Activated CD8-positive, alpha-beta memory T cell treated with anti-CD3 and anti-CD28 coated beads, Interleukin-2, amount 50 U/mL, for 1 hour (primary cell): Measurements from ENCODE around the gene MFN2.
"Not testable (repeated sequence)": the region's sequence is repeated elsewhere in the genome, so short reads cannot be mapped to it uniquely, and the experiment has no call there.

Experiments
- DNase-seq: peaks from one replicate; pipeline ENCODE4 v3.0.0-alpha.2; 2020; ENCODE audit errors: extremely low read depth

Gene MFN2

DNA sequence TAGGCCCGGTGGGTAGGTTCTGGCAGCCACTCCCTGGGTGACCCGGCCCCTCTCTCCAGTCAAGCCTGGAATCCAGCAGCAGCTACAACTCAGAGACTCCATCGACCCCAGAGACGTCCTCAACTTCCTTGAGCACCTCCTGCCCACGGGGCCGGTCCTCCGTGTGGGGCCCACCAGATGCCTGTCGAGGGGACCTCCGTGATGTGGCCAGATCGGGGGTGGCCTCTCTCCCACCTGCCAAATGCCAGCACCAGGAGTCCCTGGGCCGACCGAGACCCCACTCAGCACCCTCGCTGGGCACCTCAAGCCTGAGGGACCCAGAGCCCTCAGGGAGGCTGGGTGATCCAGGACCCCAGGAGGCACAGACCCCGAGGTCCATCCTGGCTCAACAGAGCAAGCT is 41.8 kb downstream of the MFN2 start:
- DNase-seq, result no peak

DNA sequence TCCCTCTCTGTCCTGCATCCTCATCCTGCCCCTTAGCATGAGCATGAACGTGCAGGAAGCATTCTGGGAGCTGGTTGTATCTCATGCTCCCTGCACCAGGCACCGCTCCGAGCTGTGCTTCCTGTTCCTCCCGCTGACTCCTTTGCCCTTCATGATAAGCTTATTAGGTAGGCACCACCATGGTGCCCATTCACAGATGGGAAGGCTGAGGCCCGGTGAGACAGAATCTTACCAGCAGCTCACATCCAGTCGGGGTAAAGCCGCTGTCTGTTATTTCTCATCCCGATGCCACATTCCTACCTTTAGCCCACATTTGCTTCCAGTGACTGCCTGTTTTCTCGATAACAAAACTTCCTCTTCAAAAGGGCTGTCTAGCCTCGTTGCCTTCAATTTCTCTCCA is 46.3 kb downstream of the MFN2 start:
- no peak for DNase-seq

DNA sequence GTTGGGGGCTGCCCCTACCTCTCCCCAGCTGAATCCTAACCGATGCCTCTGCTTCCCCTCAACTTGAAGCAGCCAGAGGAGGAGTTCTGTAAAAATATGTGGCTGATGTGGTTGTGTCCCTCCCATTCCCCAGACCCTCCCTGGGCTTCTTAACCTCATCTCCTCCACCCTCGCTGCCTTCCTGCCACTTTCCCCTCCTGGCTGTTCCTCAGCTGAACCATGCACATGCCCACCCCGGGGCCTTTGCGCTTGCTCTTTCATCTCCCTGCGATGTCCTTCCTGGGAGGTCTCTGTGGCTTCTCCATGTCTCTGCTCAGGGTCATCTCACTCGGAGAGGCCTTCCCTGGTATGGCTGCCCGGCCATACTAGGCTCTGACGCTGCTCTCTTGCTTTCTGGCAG is 48.0 kb downstream of the MFN2 start:
- no peak for DNase-seq

DNA sequence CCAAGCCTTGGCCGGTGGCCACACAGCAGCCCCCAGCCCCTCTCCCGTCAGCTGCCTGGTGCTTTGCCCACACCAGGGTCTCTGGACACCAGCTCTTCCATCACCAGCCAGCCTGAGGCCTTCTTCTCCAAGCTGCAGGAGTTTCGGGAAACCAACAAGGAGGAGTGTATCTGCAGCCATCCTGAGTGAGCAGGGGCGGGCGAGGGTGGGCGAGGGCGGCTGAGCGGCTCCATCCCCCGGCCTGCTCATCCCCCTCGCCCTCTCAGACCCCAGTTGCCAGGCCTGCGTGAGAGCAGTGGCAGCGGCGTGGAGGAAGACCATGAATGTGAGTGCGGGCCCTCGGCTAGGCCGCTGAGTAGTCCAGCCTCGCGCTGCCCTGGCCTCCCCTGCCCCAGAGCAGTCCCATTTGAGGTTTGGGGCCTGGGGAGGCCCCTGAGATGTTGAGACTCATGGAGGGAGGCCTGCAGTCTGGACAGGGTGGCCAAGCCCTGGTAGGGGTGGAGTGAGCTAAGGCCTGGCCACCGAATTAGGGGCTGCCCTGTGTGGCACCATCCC is 48.8 kb downstream of the MFN2 start:
- DNase-seq, result no peak

DNA sequence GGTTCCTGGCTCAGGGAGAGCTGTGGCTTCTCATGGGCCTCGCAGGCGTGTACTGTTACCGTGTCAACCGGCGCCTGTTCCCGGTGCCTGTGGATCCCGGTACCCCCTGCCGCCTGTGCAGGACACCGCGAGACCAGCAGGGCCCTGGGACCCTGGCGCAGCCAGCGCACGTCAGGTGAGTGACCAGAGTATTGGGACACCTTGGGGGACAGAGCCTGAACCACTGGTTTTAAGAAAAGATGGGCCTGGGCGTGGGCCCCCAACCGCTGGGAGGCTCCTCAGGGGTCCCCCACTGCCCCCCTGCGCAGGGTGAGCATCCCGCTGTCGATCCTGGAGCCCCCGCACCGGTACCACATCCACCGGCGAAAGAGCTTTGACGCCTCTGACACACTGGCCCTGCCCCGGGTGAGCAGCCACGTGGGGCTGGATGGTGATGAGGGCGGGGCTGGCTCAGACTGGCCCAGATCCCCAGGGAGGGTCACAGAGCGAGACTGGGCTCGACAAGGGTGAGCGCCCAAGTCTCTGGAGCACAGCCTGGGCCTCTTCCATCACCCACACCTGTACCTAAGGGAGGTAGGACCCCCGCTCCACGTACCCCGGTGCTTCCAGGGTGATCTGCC is 49.6 kb downstream of the MFN2 start:
- no peak for DNase-seq

DNA sequence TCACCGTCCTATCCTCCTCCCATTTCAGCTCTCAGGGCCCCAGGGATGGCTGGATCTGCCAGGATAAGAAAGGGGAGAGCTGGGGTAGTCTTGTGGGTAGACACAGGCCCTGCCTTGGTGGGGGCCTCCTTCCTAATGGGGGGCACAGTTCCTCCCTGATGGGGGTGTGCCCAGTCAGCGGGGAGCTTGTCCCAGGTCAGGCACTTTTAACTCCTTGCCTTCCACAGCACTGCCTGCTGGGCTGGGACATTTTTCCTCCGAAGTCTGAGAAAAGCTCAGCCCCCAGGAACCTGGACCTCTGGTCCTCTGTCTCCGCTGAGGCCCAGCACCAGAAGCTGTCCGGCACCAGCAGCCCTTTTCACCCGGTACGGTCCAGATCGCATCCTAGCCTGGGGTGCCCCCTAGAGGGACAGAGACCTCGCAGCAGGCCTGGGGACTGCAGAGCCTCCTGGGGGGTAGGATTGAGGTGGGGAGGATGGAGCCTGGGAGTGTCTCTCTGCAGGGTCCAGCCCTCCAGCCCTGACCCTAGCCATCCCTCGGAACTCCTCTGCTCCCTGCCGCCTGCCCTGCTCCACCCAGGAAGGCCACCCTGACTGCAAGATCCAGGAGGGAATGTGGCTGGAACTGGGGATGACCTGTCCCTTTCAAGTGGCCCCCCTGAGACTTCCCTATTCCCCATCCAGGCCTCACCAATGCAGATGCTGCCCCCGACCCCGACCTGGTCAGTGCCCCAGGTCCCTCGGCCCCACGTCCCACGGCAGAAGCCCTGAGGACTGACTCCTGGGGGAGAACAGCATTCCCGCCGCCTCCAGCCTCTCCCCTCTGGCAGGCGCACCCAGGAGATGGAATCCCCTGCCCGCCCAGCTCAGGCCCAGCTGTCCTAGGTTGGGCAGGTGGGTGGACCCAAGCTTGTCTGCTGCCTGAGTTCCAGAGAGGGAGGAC is 51.1 kb downstream of the MFN2 start:
- no peak for DNase-seq

DNA sequence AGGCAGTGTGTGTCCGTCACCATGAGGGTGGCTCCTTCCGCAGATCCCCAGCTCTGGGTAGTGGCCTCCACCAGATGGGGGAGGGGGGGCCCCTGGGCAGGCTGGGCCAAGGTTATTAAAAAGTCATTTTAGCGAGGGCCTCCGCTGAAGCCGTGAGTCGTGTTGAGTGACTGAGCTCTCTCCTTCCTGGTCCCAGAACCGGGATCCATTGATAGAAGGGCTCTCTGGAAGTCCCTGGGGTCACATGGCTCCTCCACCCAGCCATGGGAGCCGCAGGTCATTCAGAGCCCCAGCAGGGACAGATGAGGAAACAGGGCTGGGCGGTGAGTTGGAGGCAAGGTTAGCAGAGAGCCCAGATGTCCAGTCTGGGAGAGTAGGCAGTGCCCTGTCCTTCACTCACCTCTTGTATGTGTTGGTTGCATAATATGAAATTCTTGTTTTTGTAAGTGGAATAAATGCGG is 51.9 kb downstream of the MFN2 start:
- DNase-seq, result no peak

DNA sequence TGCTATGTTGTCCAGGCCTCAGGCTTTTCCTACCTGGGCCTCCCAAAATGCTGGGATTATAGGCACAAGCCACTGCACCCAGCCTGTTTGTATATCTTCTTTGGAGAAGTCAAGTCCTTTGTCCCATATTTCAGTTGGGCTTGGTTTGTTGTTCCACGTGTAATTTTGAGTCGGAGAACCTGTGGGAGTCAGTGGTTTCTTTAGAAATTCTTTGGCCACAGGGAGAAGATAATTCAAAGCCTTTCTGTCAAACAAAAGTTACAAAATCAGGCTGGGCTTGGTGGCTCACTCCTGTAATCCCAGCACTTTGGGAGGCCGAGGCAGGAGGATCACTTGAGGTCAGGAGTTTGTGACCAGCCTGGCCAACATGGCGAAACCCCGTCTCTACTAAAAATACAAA is 53.2 kb downstream of the MFN2 start:
- DNase-seq, result not testable (repeated sequence)

DNA sequence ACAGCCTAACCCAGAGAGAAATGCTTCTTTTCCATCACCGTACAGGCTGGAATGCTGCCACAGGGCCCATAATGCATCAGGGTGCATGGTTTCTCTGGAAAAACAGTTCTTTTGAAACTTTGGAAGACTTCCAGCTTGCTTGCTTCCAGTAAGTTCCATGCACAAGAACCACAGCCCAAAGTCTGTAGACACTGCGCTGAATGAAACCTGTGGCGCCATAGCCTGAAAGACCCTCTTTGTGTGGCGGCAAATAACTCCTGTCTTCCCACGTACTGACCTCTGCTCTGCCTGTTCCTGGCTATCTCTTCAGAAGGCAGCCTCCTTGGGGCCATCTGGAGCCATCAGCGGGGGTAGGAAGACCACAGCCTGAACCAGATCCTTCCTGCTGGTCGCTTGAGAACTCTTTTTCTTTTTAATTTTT is 54.1 kb downstream of the MFN2 start:
- no peak for DNase-seq

DNA sequence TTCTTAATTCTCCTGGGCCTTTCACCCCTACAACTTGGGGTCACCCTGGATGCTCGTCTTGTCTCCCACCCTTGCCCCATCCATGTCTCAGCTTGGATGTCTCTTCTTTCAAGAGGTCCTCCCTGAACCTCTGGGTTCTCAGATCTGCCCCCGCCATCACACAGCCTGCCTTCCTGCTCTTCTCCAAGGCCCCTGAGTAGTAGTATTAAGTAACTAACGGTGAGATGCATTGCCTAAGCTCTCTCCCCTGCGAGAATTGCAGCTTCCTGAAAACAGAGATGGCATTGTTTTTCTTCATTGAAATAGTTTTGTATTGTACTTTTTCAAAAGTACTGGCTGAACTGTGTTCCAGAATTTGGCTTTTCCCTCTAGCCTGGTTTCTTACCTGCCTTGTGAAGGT is 55.1 kb downstream of the MFN2 start:
- no peak for DNase-seq

DNA sequence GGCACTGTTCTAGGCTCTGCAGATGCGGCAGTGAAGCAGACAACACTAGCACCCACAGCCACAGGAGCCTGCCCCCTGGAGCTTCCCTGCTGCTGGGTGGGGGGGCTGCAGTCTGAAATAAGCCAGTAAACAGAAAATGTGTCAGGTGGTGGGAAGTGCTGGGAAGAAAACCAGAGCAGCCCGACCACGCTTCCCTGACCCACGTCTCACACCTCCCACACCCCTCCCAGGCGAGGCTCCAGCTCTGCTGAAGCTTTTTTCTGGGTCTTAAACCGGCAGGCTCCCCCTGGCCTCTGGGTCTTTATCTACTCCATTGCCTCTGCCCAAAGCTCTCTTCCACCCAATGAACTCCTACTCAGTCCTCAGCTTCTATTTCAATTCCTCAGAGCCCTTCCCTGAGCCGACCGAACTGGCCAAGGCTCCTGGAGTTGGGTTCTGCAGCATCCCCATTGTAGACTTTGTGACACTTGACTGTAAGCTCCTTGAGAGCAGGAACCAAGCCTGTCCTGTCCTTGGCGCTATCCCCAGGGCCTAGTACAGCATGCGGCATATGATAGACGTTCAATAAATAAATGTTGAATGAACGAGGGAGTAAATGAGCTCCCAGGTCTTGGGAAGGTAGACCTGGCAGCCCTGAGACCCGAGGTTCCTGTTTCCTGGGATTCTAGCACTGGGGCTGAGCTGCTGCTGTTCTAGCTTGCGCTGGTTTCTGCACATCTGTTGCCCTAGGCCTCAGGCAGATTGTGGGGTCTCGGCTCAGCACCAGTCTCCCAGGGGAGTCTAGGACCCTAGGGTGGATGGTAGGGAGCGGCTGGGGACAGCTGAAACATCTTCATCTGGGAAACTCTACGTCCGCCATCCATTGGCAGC is 57.5 kb downstream of the MFN2 start:
- DNase-seq, result no peak

DNA sequence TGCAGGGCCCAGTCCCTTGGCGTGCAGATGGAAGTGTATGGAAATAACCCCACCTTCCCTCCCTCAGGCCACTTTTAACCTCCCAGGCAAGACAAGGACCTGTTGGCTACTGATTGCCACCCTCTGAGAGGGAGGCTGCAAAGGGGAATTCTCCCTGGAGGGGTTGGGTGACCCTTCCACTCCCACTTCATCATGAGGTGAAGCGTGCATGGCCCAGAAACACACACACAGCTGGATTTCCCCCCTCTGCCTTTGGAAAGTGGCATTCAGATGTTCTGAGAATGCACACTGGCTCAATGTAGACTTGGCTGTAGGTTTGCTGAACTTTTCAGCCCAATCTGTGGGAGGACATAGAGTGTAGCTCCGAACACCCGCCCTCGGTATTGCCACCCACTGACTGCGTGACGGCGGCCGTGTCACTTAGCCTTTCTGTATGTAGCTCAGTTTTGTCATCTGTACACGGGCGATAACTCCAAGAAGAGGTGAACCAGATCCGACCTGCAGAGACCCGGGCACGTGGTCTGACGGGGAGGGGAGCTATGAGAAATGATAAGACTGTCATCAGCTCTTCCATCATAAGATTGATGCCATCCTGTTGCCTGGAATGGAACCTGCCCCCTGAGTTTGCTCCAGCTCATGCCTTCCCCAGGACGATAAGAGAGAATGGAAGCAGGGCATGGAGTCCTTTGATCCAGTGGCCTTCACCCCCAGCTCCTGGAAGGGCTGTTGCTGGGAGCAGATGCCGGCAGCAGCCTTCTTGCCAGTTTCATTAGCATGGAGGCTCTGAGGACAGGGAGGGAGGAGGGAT is 58.3 kb downstream of the MFN2 start:
- DNase-seq, result no peak

DNA sequence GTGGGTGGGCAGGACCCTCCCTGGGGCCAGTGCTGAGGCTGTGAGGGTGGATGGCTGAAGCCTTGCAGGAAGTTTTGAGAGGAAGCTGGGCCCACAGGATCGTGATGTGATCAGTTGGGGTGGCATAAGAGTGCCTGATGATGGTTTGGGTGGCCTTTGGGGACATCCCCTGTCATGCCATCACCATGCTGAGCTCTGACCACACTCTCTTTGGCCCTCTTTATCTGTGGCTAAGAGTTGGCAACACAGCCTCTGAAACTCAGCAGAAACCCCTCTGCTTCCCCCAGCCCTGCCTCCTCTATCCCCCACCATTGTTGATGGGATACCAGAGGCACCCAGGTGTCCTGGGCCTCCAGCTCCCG is 58.9 kb downstream of the MFN2 start:
- DNase-seq, result no peak

DNA sequence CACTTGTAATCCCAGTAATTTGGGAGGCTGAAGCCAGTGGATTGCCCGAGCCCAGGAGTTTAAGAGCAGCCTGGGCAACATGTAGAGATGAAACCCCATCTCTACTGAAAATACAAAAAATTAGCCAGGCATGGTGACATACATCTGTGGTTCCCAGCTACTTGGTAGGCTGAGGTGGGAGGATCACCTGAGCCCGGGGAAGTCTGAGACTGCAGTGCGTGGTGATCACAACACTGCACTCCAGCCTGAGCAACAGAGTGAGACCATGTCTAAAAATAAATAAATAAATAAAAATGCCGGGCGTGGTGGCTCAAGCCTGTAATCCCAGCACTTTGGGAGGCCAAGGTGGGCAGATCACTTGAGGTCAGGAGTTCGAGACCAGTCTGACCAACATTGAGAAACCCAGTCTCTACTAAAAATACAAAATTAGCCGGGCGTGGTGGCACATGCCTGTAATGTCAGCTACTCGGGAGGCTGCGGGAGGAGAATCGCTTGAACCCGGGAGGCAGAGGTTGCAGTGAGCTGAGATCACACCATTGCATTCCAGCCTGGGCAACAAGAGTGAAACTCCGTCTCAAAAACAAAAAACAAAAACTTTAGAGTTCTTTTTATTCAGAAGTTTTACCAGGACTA is 59.7 kb downstream of the MFN2 start:
- DNase-seq, result not testable (repeated sequence)

DNA sequence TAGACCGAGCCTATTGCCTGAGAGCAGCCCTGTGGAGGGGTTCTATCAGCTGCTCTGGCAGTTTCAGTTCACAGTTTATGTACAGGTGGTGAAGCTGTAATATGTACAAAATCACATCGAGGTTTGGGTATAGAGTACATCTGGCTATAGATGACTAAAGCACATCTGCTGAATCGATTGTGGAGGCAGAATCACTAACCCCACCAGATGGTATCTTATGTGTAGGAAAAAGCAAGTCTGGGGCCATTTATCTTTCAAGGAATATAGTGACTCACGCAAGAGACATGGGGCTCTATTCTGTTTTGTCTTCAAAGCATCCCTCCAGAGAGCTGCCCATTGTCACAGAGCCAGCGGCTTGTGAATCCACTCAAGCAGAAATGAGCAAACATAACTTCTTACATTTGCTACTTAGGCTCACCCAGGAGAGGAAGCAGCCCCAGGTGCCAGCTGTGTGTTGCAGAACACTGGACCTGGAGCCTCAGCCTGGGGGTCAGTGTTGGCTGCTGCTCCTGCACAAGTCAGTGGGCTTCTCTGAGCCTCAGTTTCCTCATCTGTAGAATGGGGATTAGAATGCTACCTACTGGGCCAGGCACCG is 60.3 kb downstream of the MFN2 start:
- DNase-seq, result no peak

DNA sequence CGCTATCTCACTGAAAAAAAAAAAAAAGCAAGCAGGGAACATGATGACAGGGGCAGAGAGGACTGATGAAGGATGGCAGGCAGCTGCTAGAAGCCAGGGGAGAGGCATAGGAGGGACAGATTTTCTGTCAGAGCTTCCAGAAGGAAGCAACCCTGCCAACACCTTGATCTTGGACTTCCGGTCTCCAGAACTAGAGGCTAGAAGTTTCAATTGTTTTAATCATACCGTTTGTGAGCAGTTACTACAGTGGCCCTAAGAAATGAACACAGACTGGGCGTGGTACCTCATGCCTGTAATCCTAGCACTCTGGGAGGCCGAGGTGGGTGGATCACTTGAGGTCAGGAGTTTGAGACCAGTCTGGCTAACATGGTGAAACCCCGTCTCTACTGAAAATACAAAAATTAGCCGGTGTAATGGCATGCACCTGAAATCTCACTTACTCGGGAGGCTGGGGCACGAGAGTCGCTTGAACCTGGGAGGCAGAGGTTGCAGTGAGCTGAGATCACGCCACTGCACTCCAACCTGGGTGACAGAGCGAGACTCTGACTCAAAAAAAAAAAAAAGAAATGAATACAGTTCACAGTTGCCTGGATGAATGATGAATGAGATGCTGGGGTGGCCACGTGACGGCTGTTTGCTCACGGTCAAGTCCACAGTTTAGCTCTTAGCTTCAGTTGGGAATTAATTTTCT is 64.1 kb downstream of the MFN2 start:
- not testable (repeated sequence) for DNase-seq

DNA sequence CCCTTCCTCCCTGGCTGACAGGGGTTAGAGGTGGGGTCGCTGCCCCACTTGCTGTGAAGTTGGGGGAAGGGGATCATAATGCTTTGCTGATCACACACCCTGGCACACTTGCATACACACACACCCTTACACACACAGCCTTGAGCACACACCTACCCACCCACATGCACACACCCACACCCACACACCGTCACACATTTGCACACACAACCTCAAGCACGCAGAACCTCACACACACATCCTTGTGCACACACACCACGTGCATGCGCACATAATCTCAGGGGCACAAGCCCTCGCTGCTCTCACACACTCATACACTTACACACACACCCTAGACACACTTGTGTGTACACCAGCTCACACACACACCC is 66.5 kb downstream of the MFN2 start:
- DNase-seq, result no peak

DNA sequence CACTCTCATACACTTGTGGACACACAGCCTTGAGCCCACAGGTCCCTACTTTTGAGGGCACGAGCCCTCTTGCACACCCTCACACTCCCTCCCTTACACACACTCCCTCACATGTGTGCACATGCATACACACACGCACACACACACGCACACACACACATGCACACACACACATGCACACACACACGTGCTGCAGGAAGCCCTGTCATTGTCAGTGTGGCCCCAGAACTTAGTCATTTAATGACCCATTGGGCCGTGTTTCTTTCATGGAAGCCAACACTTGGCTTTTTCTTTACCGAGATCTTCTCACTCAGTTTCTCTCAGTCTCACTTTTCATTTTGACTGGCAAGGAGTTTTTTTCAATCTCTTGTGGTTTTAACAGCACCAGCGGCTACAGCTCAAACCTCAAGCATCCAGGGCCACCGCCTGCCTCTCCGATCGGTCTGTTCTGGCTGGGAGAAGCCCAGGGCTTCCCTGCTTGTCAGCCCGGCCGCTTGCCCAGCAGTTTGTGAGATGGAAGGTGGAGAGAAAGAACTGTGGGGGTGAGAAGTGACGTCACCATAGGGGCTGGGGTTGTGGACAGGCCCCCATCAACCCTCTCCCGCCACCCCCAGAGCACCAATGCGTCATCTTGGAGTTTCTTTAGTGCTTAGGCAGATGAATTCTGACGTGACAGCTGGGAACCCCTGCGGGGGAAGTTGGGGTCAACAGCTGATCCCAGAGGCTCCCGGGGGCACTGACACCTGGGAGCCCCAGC is 67.1 kb downstream of the MFN2 start:
- DNase-seq, result no peak

DNA sequence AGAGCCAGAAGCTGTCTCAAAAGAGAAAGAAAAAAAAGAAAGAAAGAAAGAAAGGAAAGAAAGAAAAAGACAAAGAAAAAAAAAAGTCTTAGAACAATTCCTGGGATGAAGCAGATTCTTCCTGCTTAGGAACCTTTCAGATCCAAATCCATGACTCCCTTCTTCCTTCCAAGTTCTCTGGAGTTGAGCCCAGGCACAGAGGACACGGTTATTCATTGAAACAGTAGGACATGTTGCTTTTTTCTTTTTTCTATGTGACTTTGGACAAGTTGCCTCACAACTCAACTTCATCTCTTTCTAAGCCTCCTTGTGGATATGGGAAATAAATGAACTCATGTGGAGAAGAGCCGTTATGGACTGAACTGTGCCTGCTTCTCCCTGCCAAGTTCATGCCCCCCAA is 68.1 kb downstream of the MFN2 start:
- DNase-seq, result no peak
